ENCODE measurements around the gene VEZT.
"Not testable (repeated sequence)": the region's sequence is repeated elsewhere in the genome, so short reads cannot be mapped to it uniquely, and the experiment has no call there.

The VEZT gene

DNA sequence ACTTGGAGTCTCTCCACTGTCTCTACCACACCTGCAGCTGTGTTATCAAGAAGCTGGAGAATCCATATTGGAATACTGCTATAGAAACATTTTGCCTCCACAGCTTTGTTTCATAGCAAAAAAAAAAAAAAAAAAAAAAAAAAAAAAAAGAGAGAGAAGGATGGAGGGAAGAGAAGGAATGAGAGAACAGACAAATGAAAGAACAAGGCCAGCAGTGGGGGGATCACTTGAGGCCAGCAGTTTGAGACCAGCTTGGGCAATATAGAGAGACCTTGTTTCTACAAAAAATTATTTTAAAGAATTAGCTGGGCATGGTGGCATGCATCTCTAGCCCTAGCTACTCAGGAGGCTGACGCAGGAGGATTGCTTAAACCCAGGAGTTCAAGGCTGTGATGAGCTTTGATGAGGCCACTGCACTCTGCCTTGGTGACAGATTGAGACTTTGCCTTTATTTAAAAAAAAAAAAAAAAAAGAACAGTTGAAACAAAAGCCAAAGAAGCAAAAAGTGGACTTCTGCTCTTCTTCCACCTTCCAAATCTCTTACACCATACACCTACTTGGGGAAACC is 8.1 kb downstream of the VEZT start:
- DNase-seq, result no peak

DNA sequence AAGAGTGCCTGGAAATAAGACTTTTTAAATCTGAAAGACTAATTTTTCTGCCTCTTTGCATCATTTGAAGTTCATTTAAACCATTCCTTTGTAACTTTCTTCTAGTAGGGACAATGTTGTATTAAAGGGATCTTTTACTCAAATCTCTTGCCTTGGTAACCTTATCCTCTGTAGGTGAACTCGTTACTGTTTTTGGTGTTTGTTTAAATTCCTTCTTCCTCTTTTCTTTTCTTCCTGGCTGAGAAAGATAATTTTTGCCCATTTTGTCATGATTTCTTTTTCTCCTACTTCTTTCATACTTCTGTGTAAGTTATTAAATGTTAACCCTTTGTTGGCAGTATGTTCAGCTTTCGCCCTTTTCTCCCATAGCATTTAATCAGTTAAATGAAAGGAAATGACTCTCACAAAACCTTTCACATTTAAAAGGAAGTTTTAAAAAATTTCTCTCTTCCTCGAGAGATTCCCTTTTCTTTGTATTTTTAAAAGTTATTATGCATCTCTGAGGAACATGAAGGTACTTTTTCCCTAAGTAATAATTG is 10.3 kb downstream of the VEZT start:
- DNase-seq, result no peak

DNA sequence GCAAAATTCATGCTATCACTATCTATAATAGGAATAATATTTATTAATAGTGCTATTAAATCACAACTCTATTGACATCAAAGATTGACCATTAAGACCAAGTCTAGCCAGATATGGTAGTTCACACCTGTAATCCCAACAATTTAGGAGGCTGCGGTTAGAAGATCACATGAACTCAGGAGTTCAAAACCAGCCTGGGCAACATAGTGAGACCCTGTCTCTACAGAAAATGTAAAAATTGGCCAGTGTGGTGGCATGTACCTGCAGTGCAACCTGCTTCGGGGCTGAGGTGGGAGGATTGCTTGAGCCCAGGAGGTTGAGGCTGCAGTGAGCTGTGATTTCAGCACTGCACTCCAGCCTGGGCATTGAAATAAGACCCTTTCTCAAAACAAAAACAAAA is 11.0 kb downstream of the VEZT start:
- DNase-seq, result no peak

DNA sequence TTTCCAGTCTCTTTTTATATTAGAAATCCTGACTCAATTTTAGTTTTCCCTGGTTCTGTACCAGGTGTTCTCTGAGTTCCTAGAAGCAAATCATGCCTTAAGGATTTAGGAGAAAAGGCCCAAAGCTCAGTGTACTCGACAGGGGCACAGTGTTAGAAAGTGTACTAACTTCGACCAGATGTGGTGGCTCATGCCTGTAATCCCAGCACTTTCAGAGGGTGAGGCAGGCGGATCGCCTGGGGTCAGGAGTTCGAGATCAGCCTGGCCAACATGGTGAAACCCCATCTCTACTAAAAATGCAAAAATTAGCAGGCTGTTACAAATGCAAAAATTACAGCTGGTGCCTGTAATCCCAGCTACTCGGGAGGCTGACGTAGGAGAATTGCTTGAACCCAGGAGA is 12.0 kb downstream of the VEZT start:
- DNase-seq, result no peak

DNA sequence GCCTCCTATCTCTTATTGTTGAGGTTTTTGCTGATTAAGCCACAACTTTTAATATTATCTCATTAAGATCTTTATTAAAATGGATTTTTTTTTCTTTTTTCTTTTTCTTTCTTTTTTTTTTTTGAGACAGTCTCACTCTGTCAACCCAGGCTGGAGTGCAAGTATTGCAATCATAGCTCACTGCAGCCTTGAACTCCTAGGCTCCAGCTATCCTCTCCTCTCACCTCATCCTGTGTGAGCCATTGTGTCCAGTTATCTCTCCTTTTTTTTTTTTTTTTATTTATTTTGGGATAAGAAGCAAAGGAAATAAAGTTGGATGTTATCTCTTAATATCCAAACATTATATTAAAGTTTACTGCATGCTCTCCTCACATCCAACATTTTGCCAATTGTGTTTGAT is 12.7 kb downstream of the VEZT start:
- DNase-seq, result no peak

DNA sequence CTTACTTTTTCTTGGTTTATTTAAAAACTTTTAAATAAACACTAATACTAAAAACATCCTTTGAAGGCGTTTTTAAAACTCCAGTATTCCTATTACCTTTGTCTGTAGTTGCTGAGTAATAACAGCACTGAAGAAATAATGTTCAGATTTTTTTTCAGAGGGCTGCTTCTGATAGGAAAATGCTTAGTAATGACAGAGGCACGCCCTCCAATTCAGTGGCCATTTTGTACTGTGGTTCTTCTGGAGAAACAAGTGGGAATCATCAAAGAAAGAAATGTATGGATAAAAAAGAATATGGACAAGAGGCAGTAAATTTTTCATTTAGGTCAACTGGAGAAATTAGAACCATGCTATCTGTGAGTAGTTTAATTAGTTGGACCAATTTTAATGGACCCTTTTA is 13.6 kb downstream of the VEZT start:
- DNase-seq, result no peak

DNA sequence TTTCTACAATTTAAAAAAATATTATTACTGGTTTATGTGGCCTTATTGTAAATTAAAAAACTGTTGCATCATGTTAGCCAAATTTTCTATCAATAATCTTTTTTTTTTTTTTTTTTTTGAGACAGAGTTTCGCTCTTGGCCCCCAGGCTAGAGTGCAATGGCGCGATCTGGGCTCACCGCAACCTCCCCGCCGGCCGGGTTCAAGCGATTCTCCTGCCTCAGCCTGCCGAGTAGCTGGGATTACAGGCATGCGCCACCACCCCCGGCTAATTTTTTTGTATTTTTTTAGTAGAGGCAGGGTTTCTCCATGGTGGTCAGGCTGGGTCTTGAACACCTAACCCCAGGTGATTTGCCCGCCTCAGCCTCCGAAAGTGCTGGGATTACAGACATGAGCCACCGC is 16.6 kb downstream of the VEZT start:
- DNase-seq, result not testable (repeated sequence)

DNA sequence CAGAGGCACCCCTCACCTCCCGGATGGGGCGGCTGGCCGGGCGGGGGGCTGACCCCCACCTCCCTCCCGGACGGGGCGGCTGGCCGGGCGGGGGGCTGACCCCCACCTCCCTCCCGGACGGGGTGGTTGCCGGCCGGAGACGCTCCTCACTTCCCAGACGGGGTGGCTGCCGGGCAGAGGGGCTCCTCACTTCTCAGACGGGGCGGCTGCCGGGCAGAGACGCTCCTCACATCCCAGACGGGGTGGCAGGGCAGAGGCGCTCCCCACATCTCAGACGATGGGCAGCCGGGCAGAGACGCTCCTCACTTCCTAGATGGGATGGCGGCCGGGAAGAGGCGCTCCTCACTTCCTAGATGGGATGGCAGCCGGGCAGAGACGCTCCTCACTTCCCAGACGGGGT is 18.0 kb downstream of the VEZT start:
- not testable (repeated sequence) for DNase-seq

DNA sequence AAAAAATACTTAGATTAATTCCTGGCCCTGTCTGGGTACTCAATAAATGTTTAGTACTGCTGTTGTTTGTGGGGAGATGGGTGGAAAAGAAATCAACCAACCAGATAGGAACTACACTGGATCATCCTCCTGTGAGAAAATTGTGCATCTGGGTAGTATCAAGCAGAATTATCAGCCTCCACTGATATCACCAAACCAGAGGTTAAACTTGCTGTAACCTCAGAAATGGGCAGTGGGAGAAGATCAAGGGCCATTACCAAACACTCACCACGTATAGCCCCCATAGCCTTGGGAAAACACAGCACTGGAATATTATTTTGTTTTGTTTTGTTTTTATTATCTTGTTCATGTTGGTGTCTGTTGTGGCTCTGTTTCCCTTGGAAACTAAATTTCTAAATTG is 19.7 kb downstream of the VEZT start:
- no peak for DNase-seq

DNA sequence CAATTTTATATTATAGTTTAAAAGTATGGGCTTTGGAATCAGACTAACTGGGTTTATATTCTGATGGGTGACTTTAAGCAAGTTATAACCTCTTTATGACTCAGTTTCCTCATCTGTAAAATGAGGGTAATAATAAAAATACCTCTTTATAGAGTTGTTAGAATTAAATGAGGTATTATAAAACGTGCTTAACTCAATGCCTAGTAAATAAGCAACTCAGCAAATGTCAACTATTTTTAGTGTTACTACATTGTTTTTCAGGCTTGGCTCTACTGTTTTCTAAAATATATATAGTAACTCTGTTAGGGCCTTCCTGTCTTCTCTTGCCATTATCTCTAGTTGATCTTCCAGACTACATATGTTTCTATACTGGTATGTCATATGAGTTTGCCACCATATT is 20.5 kb downstream of the VEZT start:
- DNase-seq, result no peak

DNA sequence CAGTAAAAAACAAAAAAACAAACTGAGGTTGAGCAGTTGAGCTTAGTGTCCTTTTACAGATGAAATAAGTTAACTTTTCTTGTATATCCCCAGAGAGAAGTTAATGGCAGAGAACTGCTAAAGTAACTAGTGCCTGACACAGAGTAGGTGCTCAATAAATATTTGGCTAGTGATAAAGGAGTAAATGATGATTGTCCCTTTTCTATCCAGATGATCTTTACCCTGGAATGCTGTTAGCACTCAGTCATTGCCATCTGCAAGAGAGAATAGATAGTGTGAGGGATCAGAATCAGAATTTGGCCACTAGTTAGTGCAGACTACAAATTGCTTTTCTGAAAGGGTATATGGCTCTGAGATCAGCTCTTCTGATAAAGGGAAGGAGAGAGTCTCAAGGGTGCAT is 21.6 kb downstream of the VEZT start:
- DNase-seq, result no peak

DNA sequence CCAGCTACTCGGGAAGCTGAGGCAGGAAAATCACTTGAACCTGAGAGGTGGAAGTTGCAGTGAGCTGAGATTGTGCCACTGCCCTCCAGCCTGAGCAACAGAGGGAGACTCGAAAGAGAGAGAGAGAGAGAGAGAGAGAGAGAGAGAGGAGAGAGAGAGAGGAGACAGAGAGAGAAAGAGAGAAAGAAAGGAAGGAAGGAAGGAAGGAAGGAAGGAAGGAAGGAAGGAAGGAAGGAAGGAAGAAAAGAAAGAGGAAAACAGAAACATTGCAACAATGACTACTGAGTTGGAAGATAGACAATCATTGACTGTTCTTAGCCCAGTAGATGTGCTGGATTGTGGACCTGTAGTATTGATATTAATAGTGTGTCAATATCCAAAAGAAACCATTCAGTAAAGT is 22.2 kb downstream of the VEZT start:
- not testable (repeated sequence) for DNase-seq

DNA sequence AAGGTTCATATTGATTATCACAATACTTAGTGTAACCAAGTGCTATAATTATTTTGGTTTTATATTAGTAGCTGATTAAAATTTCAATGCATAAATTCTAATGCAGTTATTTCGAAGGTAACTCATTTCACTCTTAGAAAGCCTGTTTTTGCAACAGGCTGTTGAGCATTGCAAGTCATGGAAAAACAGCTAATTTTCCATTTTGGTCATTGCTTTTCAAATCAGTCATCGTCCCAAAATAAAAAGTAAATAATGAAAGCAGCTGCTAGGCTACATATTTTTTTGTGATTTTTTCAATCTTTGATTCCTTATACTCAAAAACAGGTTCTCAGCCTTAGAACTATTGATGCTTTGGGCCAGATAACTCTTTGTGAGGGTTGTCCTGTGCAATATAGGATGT is 22.9 kb downstream of the VEZT start:
- DNase-seq, result no peak

DNA sequence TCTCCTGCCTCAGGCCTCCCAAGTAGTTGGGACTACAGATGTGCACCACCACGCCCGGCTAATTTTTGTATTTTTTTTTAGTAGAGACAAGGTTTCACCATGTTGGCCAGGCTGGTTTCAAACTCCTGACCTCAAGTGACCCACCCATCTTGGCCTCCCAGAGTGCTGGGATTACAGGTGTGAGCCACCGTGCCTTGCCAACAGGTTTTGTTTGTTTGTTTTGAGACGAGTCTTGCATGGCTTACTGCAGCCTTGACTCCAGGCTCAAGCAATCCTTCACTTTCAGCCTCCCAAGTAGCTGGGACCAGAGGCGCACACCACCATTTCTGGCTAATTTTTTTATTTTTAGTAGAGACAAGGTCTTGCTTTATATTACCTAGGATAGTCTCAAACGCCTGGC is 23.5 kb downstream of the VEZT start:
- DNase-seq, result not testable (repeated sequence)

DNA sequence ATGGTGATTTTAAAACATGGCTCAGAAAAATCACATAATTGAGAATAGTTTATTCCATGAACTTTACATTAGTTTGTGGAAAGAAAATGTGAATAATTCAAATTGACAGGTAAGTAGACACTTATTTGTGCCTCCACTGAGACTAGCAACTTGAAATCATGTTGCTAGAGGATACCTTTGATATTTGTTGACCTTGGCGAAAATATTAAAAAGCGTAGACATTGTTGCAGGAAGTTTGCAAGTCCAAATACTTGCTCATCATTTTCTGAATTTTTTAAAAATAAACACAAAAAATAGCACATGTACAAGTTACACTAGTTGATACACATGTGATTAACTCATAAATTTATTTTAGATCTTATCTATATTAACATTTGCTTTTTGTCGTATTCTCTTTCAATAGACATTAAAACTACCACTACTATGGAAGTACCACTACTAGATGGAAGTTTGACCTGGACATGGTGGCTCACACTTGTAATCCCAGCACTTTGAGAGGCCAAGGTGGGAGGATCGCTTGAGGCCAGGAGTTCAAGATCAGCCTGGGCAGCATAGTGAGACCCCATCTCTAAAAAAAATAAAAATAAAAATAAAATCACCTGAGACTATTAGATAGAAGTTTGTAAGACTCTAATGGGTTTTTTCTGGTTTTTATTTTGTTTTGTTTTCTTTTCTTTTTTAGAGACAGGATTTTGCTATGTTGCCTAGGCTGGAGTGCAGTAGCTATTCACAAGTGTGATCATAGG is 24.3 kb downstream of the VEZT start:
- DNase-seq, result no peak

DNA sequence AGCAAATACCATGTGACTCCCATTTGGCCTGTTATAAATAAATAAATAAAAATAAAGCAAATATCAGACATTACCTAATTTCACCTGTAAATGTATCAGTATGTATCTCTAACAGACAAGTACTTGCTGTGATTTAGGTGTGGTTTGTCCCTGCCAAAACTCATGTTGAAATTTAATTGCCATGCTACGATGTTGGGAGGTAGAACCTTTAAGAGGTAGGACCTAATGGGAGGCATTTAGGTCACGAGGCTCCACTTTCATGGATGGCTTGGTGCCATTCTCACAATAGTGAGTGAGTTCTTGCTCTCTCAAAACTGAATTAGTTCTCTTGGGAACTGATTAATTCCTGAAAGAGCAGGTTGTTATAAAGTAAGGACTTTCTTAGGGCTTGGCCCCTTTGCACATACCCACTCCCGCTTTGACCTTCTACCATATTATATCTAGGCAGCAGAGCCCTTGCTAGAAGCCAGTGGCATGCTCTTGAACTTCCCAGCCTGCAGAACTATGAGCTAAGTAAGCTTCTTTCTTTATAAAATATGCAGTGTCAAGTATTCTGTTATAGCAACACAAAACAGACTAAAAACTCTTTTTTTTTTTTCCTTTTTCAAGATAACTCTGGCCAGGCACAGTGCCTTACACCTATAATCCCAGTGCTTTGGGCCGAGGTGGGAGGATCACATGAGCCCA is 26.0 kb downstream of the VEZT start:
- no peak for DNase-seq

DNA sequence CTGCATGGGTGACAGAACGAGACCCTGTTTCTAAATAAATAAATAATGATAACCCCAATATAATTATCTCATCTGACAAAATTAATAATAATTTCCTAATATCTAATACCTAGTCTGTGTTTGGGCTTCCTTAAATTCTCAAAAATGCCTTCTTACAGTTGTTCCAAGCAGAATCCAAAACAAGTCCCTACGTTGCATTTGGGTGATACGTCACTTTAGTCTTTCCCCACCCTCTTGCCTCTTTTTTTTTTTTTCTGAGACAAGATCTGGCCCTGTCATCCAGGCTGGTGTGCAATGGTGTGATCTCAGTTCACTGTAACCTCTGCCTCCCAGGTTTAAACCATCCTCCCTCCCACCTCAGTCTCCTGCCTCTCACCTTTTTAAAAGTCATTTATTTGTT is 26.7 kb downstream of the VEZT start:
- DNase-seq, result no peak

DNA sequence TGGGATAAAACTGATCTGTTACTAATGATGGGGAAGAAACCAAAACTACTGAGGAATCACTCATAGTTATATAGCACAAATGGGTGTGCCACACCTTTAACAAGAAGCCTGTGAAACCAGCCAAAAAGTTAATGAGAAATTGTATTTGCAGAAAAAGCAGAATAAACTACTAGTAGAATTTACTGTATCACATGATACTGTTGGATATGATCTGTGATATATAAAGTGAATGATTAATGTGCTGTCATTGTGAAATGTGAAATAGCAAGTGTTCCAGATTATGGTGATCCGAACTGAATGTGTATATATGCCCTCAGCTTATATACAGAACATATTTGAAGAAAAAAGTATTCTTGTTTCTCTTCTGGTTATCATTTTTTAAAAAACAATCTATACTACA is 30.5 kb downstream of the VEZT start:
- DNase-seq, result no peak

DNA sequence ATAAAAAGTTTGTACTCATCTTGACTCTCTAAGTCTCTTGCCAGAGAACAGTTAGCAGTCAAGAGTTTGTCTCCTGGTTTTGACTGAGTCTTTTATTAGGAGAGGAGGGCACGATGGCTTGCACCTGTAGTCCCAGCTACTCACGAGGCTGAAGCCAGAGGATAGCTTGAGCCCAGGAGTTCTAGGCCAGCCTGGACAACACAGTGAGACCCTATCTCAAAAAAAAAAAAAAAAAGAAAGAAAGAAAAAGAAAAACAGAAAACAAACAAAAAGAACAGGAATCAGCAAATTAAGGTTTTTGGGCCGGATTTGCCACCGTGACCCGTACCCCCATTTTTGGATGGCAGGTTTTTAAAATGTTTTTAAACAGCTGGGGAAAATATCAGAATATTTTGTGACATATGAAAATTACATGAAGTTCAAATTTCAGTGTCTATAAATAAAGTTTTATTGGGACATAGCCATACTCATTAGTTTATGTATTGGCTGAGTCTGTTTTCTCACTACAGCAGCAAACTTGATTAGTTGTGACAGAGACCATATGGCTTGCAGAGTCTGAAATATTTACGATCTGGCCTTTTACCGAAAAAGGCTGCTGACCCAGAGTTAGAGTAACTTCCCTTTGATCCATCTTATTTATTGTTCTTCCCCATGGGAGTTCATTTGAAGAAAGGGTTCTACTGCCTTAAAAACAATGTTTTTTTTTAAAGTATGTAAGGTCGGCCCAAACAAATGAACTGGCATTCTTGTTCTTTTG is 31.2 kb downstream of the VEZT start:
- no peak for DNase-seq

DNA sequence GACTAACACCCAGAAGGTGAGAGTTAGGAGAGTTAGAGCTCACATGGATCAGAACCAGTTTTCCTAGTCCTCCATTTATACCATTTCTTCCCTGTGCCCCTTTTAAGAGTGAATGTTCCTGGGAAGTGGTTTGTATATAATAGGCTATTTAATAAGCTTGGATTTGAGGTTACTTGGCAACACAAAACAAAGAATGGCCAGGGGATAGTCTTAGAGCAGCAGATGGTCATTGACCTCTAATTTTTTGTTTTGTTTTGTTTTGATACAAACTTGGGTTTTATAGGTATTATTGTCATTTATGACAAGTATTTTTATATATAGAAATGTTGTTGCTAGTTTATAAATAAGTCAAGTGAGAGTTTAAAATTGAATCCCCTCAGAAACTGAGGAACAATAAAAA is 35.8 kb downstream of the VEZT start:
- no peak for DNase-seq

DNA sequence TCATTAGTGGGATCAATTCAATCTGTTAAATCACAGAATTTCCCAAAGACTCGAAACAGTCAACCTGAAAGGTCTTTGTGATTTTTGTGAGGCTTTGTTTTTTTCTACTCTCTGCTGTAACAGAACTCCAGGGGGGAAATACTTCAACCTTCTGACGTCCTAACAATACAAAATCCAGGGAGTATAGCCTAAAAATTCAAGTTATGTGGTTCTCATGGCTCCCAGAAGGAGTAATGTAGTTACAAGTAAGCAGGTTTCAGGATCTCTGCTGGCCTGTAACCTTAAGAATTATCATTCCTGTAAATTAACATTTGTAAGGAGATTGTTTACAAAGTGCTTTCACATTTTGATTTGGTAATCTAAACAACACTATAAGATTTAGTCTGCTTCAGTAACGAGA is 39.9 kb downstream of the VEZT start:
- DNase-seq, result no peak

DNA sequence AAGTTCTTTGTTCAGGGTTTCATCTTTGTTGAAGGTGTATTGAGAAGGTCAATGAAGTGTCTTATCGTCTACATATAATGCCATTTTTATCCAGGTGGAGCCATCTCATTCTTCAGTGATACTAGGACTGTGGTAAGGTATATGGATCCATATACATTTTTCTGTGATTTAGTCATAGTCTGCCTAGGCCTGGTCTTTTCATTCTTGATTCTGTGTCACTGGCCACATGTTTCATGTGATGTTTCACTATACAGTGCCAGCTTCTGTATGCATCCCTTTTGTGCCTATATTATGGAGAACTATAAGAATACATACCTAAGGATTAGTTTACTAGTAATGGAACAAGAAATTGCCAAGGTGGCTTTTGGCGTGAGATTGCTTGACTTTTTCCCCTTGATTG is 40.5 kb downstream of the VEZT start:
- DNase-seq, result no peak

DNA sequence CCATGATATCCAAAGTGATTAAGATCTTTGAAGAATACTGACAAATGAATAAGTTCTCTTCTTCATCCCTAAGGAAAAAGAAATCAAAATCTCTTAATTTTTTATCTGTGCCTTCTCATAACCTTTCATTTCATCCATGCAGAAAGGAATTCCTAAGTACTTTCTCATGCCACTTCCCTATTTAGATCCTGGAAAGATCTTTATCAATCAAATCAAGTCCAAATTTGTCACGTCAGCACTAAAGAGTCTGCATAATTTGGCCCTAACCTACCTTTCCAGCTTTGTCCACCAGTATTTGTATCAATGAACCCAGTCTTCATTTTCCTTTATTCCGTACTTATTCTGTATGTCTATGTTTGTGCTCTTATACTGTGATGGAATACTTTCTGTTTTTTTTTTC is 41.2 kb downstream of the VEZT start:
- no peak for DNase-seq

DNA sequence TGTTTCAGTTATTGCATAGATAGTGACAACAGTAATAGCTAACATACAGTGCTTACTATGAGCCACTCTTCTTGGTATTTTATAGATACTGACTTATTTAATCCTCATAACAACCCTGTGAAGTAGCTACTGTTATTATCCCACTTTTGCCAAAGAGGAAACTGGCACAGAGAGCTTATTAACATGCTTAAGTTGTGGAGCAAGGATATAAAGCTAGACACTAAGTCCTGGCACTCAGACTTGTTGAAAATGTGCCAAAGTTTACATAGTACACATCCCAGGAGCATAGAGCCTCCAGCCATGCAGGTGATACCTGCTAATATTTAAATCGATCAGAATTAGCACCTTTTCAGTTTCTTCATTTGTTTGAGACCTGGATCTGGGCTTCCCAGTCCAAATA is 41.8 kb downstream of the VEZT start:
- no peak for DNase-seq

Measured in activated CD4-positive, alpha-beta T cell treated with anti-CD3 and anti-CD28 coated beads for 1 hour (primary cell).